SK-N-SH (cell line): ENCODE results near the gene CA6. TPM values are rescaled to one million over a fixed set of nuclear protein-coding genes. Genes with fewer than 3 reads are reported as not detected.

Experiments
- CTCF ChIA-PET: fragments of 300-600, 350-600 bp; formaldehyde crosslinking; extraction: SDS; loops from one replicate; lab custom pipeline; 2021; lab: Yijun Ruan, JAX
- POLR2A ChIA-PET: fragments of 350-600 bp; sonication (Branson Sonifier 250); formaldehyde crosslinking; extraction: SDS; loops from one replicate; lab custom pipeline; 2020; ENCODE audit warnings: antibody characterized with exemption, inconsistent platforms; lab: Yijun Ruan, JAX
- DNase-seq: peaks from one replicate; pipeline ENCODE4 v3.0.0; 2012
- H2AFZ ChIP-seq: fragments of 200-600 bp; sonication (generic); 2 replicates; pipeline ENCODE4 v1.8.1; 2016; ENCODE audit warnings: antibody characterized with exemption, mild to moderate bottlenecking, low read depth
- H3F3A ChIP-seq: fragments of 200-600 bp; sonication (generic); replicated peaks from 2 replicates; pipeline ENCODE3; 2016; ENCODE audit warnings: antibody characterized with exemption, mild to moderate bottlenecking; ENCODE audit not compliant: insufficient read depth
- H3K27ac ChIP-seq, 2 experiments: fragments of 200-500 bp in 1 of 2; fragments of 200-600 bp in 1 of 2; sonication (Bioruptor generic) in 1 of 2; sonication (generic), shearing (Covaris generic) in 1 of 2; 2 replicates each; pipeline versions ENCODE4 v1.5.1 to v1.6.1; 2014 to 2016; ENCODE audit warnings: low read depth in 2 of 2, inconsistent platforms in 1 of 2, low read length in 1 of 2, mild to moderate bottlenecking in 1 of 2, mixed read lengths in 1 of 2
- H3K27me3 ChIP-seq: fragments of 200-600 bp; sonication (generic), shearing (Covaris generic); 2 replicates; pipeline ENCODE4 v1.6.1; 2016; ENCODE audit warnings: mixed run types; ENCODE audit not compliant: insufficient read depth
- H3K36me3 ChIP-seq, 2 experiments: fragments of 200-500 bp in 1 of 2; fragments of 200-600 bp in 1 of 2; sonication (Bioruptor generic) in 1 of 2; sonication (generic) in 1 of 2; replicated peaks in 1 of 2; 2 replicates each; pipeline versions ENCODE3 to v1.5.1; 2014 to 2016; ENCODE audit warnings: low read length in 1 of 2, mild to moderate bottlenecking in 1 of 2; ENCODE audit not compliant: insufficient read depth in 2 of 2, control insufficient read depth in 1 of 2
- H3K4me1 ChIP-seq, 2 experiments: fragments of 200-500 bp in 1 of 2; fragments of 200-600 bp in 1 of 2; sonication (Bioruptor generic) in 1 of 2; sonication (generic), shearing (Covaris generic) in 1 of 2; 2 replicates each; pipeline versions ENCODE4 v1.5.1 to v1.6.1; 2014 to 2016; ENCODE audit warnings: low read depth in 1 of 2, low read length in 1 of 2, mixed run types in 1 of 2; ENCODE audit not compliant: insufficient read depth in 2 of 2, control insufficient read depth in 1 of 2
- H3K4me2 ChIP-seq: fragments of 200-600 bp; sonication (generic), shearing (Covaris generic); 2 replicates; pipeline ENCODE4 v1.6.1; 2017; ENCODE audit warnings: mixed run types
- H3K4me3 ChIP-seq, 2 experiments: fragments of 200-500 bp in 1 of 2; fragments of 200-600 bp in 1 of 2; sonication (Bioruptor generic) in 1 of 2; sonication (generic), shearing (Covaris generic) in 1 of 2; 2 replicates each; pipeline versions ENCODE4 v1.5.1 to v1.8.1; 2014 to 2016; ENCODE audit warnings: low read depth in 2 of 2, inconsistent platforms in 1 of 2, low read length in 1 of 2, mild to moderate bottlenecking in 1 of 2, mixed read lengths in 1 of 2, moderate library complexity in 1 of 2
- H3K79me2 ChIP-seq: fragments of 200-600 bp; sonication (generic); 2 replicates; pipeline ENCODE4 v1.8.1; 2017; ENCODE audit warnings: mild to moderate bottlenecking; ENCODE audit not compliant: insufficient read depth
- H3K9ac ChIP-seq: fragments of 200-600 bp; sonication (generic); 2 replicates; pipeline ENCODE4 v1.6.1; 2017; ENCODE audit warnings: mixed run types
- H3K9me2 ChIP-seq: fragments of 200-600 bp; sonication (generic); 2 replicates; pipeline ENCODE4 v1.6.1; 2017; ENCODE audit warnings: mixed run types
- H3K9me3 ChIP-seq: fragments of 200-600 bp; sonication (generic); 2 replicates; pipeline ENCODE4 v1.6.1; 2017; ENCODE audit warnings: mixed run types, mild to moderate bottlenecking, moderate library complexity
- H4K20me1 ChIP-seq: fragments of 200-600 bp; sonication (generic); 2 replicates; pipeline ENCODE4 v1.6.1; 2017; ENCODE audit warnings: mild to moderate bottlenecking, mixed run types; ENCODE audit not compliant: insufficient read depth
- CHD2 ChIP-seq: fragments of 150-350 bp; IDR thresholded peaks from 2 replicates; pipeline ENCODE4 v1.6.1; 2018; ENCODE audit warnings: low read length; ENCODE audit not compliant: partially characterized antibody
- CTCF ChIP-seq: fragments of 200-600 bp; sonication (generic); IDR thresholded peaks from 2 replicates; pipeline ENCODE4 v1.6.1; 2017; ENCODE audit warnings: antibody characterized with exemption, mild to moderate bottlenecking, moderate library complexity
- EP300 ChIP-seq, 2 experiments: IDR thresholded peaks; 2 replicates each; pipeline versions ENCODE4 v1.4.0 to v1.6.1; 2012; ENCODE audit warnings: borderline replicate concordance in 1 of 2, low read depth in 1 of 2, low read length in 1 of 2
- FOXJ3 ChIP-seq: sonication (generic); formaldehyde crosslinking; IDR thresholded peaks from 2 replicates; pipeline ENCODE4 v1.5.1; 2020; ENCODE audit warnings: mild to moderate bottlenecking, missing genetic modification reagents
- FOXM1 ChIP-seq: IDR thresholded peaks from 2 replicates; pipeline ENCODE4 v1.4.0; 2012; ENCODE audit warnings: low read depth, mild to moderate bottlenecking
- GATA2 ChIP-seq: sonication (generic); formaldehyde crosslinking; IDR thresholded peaks from 2 replicates; pipeline ENCODE4 v1.5.0; 2020; ENCODE audit warnings: mild to moderate bottlenecking, missing genetic modification reagents
- IRF3 ChIP-seq: fragments of 150-350 bp; IDR thresholded peaks from 2 replicates; pipeline ENCODE4 v1.6.1; 2016; ENCODE audit warnings: mild to moderate bottlenecking, low read depth, low read length
- JUND ChIP-seq: IDR thresholded peaks from 2 replicates; pipeline ENCODE4 v1.4.0; 2012
- NRF1 ChIP-seq: IDR thresholded peaks from 2 replicates; pipeline ENCODE4 v1.6.1; 2012; ENCODE audit warnings: low read depth, mild to moderate bottlenecking, low read length
- PBX3 ChIP-seq: IDR thresholded peaks from 2 replicates; pipeline ENCODE4; 2012
- RCOR1 ChIP-seq: fragments of 150-350 bp; IDR thresholded peaks from 2 replicates; pipeline ENCODE4 v1.6.1; 2017; ENCODE audit warnings: antibody characterized with exemption, low read length
- REST ChIP-seq: IDR thresholded peaks from 2 replicates; pipeline ENCODE4 v1.6.1; 2012; ENCODE audit warnings: mild to moderate bottlenecking, low read depth, low read length, moderate library complexity
- RXRA ChIP-seq: IDR thresholded peaks from 2 replicates; pipeline ENCODE4 v1.4.0; 2012; ENCODE audit warnings: low read depth, mild to moderate bottlenecking, borderline replicate concordance
- SIN3A ChIP-seq: IDR thresholded peaks from 2 replicates; pipeline ENCODE4 v1.6.1; 2012; ENCODE audit warnings: low read depth, mild to moderate bottlenecking, low read length, moderate library complexity, borderline replicate concordance
- TAF1 ChIP-seq: IDR thresholded peaks from 2 replicates; pipeline ENCODE4 v1.6.1; 2012; ENCODE audit warnings: low read depth, mild to moderate bottlenecking, low read length, moderate library complexity, borderline replicate concordance
- TCF12 ChIP-seq: IDR thresholded peaks from 2 replicates; pipeline ENCODE4 v1.4.0; 2012
- USF1 ChIP-seq: IDR thresholded peaks from 2 replicates; pipeline ENCODE4 v1.4.0; 2012; ENCODE audit warnings: low read depth, borderline replicate concordance
- YY1 ChIP-seq: IDR thresholded peaks from 2 replicates; pipeline ENCODE4 v1.4.0; 2012; ENCODE audit warnings: low read depth, mild to moderate bottlenecking
- ZBTB33 ChIP-seq: IDR thresholded peaks from 2 replicates; pipeline ENCODE4 v1.4.0; 2012; ENCODE audit warnings: low read depth, borderline replicate concordance
- WGBS: methylation state at CpG from one replicate; pipeline ENCODE4 v1.1.6; 2017; ENCODE audit warnings: low lambda C conversion rate; 5-methylcytosine and 5-hydroxymethylcytosine counted together
- polyA plus RNA-seq, 3 experiments: library from polyadenylated mRNA; depleted of rRNA; stranded (reverse); fragments of >200 nt; gene quantifications; 2 replicates each; pipeline ENCODE4 v1.2.3, GENCODE V29; 2012

Gene CA6
- polyA plus RNA-seq, 1 of the 3 experiments (the other 2 are of a cell fraction) = not detected

GRCh38 chr1:9020305-9020704, 74.6 kb downstream of the CA6 start:
- H3K27ac ChIP-seq = no peak overlapping the region
- H3F3A ChIP-seq = no peaks in the 10 kb centered on the region
- no peaks in the 10 kb centered on the region for H3K27me3 ChIP-seq
- ChIA-PET POLR2A (no interaction called here), CTCF (interaction anchor here (0.6 kb wide), 1 partner anchor 15 kb away, joined by 3 read pairs; no protein-coding TSS in a partner anchor)
- no peak for DNase-seq
- H4K20me1 ChIP-seq = no peaks in the 10 kb centered on the region
- no peaks in the 10 kb centered on the region for H3K9me3 ChIP-seq
- no peak for TF ChIP-seq CTCF
- TF ChIP-seq GATA2 (CRISPR knock-in tag) = no peak
- no peak for TF ChIP-seq NRF1
- TF ChIP-seq JUND = no peak
- TF ChIP-seq REST = no peak
- no peak for TF ChIP-seq ZBTB33
- TF ChIP-seq USF1 = no peak
- no peak for TF ChIP-seq FOXM1
- no peak for TF ChIP-seq PBX3
- no peak for TF ChIP-seq FOXJ3
- no peak for TF ChIP-seq EP300 (IDR thresholded peaks at IDR 0.05; ENCODE audit: borderline replicate concordance in 1 of 2, low read depth in 1 of 2, low read length in 1 of 2)
- TF ChIP-seq RXRA = no peak
- TF ChIP-seq RCOR1 = no peak
- no peak for TF ChIP-seq IRF3
- no peak for TF ChIP-seq TAF1
- TF ChIP-seq SIN3A = no peak
- no peak for TF ChIP-seq YY1
- no peak for TF ChIP-seq TCF12
- TF ChIP-seq CHD2 = no peak
- H3K9ac ChIP-seq = no peak overlapping the region
- no peak overlapping the region for H2AFZ ChIP-seq
- no peak overlapping the region for H3K4me2 ChIP-seq
- H3K79me2 ChIP-seq = no peaks in the 10 kb centered on the region
- 63% methylated on average over 5 of the region's 6 CpGs for WGBS
- H3K36me3 ChIP-seq = no peaks in the 10 kb centered on the region
- H3K9me2 ChIP-seq = no peaks in the 10 kb centered on the region
- no peak overlapping the region for H3K4me3 ChIP-seq
- no peaks in the 10 kb centered on the region for H3K4me1 ChIP-seq
